GM19372 (cell line): ENCODE data around the gene NUDT2.

Experiments
- ATAC-seq: cut with Tn5 transposase; IDR thresholded peaks from one replicate; pipeline ENCODE4 v1.9.1; 2021; ENCODE audit warnings: mild to moderate bottlenecking, low read depth, moderate library complexity; ENCODE audit not compliant: unreplicated experiment

NUDT2 gene

GRCh38 chr9:34382054-34382453, 52.7 kb downstream of the NUDT2 start:
- no peak for ATAC-seq

DNA sequence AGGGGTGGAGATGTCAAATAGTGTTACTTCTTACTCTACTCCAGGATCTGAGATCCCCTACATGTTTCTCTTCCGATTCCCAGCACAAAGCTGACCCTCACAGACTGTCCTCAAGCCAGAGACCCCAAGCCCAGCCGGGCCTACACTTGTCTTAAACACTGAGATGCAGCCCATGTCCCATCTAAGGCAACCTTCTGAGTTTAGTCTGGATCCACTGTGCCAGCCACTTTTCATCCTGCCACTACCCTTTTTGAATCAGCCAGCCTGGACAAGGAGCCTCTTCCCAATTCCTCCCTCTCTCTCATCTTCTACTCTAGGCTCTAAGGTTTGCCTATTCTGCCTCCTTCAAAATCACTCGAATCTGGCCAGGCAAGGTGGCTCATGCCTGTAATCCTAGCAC, 53.5 kb downstream of the NUDT2 start:
- ATAC-seq, result no peak

DNA sequence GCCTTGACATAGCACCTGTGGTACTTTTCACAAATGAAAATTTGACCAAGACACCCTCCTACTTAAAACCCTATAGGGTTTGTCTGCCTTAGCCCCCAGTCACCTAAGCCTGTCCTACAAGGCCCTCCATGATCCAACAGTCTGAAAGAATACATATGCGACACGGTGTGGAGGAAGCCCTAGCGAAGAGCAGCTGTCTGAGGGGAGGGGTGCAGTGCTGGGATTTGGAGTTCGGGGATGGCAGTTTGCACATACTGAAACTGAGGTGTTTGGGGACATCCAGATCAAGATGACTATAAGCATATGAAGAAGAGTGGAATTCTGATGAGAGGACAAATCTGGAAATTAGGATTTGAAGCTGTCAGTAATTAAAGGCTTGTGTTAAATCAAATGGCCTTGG, 54.5 kb downstream of the NUDT2 start:
- ATAC-seq, result no peak

GRCh38 chr9:34384368-34385165, 55.2 kb downstream of the NUDT2 start:
- ATAC-seq, result no peak

DNA sequence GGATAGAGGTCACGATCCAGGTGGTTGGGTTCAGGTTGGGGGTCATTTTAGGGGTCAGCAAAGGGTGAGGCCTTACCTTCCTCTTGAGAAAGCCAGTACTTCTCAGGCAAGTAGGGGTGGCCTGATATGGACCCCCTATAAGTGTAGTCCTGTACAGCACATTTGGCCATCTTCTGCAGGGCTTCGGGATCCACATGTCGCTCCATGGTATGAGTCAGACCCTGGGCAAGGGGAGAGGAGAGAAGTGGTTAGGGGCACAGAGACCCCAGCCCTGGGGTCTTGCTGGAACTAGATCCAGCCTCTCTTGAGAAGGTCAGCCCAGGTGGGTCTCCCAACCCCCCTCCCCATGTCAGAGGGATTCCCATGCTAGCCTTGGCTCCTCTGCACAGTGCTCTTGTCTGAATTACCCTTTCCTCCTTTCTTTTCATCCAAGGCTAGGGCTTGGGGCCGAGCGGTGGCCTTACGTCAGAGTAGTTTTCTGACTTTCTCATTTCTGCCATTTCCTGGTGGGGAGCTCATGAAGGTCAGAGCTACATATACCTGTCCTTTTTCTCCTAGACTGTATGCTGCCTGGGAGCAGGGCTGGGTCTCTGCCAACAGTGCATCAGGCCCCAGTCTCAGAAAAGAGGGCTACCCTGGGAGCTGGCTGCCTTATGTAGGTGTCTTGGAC, 56.3 kb downstream of the NUDT2 start:
- no peak for ATAC-seq

GRCh38 chr9:34386656-34387055, 57.3 kb downstream of the NUDT2 start:
- no peak for ATAC-seq

- no peak for ATAC-seq
These were observed 57.9 kb downstream of the NUDT2 start for GRCh38 chr9:34387239-34387638.

DNA sequence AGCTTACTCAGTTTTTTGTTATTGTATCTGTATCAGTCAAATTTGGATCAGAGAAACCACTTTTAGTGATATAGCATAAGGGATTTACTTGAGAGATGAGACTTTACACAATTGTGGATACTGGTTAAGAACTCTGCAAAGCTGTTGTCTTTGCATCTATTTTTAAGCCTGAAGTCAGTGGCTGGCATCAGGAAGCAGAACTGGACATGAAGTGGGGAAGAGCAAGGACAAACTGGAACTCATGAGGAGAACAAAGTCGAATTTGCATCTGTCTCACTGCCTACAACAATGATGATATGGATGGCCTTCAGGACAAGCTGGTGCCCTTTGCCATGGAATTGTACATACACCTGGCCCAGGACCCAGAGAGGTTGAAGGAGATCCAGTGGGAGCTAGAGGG, 63.1 kb downstream of the NUDT2 start:
- no peak for ATAC-seq
